Nephron progenitor cell (in vitro differentiated cells): ENCODE data around the gene CUL7.

Experiments used
- DNase-seq: peaks from one replicate; pipeline ENCODE4 v3.0.0; 2021
- H3K27ac Mint-ChIP-seq: 2 replicates; pipeline ENCODE4 v1.8.0; 2021; ENCODE audit warnings: mild to moderate bottlenecking, moderate library complexity, mixed read lengths
- H3K27me3 Mint-ChIP-seq: 2 replicates; pipeline ENCODE4 v1.8.0; 2021; ENCODE audit warnings: mild to moderate bottlenecking, low read depth, mixed read lengths; ENCODE audit not compliant: poor library complexity
- H3K36me3 Mint-ChIP-seq: 2 replicates; pipeline ENCODE4 v1.8.0; 2021; ENCODE audit warnings: low read depth, mixed read lengths
- H3K4me1 Mint-ChIP-seq: 2 replicates; pipeline ENCODE4 v1.8.0; 2021; ENCODE audit warnings: mixed read lengths
- H3K4me3 Mint-ChIP-seq: 2 replicates; pipeline ENCODE4 v1.8.0; 2021; ENCODE audit warnings: mild to moderate bottlenecking, moderate library complexity, mixed read lengths
- H3K9me3 Mint-ChIP-seq: 2 replicates; pipeline ENCODE4 v1.8.0; 2021; ENCODE audit warnings: mild to moderate bottlenecking, moderate library complexity, mixed read lengths
- TF ChIP-seq, protein P1 (sequence below): fragments of 200-600 bp; sonication (generic); IDR thresholded peaks from 2 replicates; pipeline ENCODE4 v1.5.0; 2021; ENCODE audit warnings: antibody characterized with exemption

The CUL7 gene

DNA sequence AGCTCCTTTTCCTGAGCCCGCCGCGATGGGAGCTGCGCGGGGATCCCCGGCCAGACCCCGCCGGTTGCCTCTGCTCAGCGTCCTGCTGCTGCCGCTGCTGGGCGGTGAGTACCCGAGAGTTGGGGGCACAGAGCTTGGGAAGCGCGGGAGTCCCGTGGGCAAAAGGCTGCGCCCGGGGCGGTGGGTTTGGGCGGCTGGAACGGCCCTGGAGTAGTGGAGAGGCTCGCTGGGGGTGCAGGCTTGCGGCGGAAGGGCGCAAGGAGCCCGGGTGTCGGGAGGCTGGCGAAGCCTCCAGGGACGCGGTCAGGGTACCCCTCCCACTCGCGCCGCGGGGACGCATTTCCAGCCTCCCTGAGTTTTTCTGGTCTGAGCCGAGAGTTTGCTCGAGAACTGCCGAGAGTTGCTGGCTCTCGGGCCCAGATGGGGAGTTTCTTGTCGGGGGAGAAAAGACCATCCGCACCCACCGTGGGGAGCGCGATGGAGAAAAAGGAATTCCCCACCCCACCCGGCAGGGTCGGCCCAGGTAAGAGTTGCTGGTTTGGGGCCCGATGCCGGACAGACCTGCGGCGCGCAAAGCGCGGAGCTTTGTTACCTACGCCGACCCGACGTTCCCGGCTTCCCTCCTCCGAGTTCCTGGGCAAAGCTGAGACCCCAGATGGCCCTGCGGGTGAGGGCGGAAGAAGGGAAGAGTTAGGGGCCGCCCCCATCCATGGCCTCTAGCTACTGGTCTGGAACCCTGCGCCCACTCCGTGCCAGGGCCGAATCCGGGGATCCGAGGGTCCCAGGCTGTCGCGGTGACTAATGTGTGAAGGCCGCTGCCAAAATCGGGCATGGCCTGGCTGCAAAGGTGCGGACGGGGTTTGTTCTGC, 23.0 kb upstream of the CUL7 start:
- Mint-ChIP-seq H3K9me3 (no peaks in the 10 kb centered on the region), H3K4me1 (peaks cover 71% of the 10 kb centered on the region), H3K27ac (peak overlapping the region; percentile 85), H3K4me3 (peak overlapping the region; percentile 80), H3K27me3 (peaks cover 3% of the 10 kb centered on the region), H3K36me3 (peaks cover 36% of the 10 kb centered on the region)
- DNase-seq = peak; percentile 63
- TF ChIP-seq, protein P1, sequence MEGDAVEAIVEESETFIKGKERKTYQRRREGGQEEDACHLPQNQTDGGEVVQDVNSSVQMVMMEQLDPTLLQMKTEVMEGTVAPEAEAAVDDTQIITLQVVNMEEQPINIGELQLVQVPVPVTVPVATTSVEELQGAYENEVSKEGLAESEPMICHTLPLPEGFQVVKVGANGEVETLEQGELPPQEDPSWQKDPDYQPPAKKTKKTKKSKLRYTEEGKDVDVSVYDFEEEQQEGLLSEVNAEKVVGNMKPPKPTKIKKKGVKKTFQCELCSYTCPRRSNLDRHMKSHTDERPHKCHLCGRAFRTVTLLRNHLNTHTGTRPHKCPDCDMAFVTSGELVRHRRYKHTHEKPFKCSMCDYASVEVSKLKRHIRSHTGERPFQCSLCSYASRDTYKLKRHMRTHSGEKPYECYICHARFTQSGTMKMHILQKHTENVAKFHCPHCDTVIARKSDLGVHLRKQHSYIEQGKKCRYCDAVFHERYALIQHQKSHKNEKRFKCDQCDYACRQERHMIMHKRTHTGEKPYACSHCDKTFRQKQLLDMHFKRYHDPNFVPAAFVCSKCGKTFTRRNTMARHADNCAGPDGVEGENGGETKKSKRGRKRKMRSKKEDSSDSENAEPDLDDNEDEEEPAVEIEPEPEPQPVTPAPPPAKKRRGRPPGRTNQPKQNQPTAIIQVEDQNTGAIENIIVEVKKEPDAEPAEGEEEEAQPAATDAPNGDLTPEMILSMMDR = no peak

DNA sequence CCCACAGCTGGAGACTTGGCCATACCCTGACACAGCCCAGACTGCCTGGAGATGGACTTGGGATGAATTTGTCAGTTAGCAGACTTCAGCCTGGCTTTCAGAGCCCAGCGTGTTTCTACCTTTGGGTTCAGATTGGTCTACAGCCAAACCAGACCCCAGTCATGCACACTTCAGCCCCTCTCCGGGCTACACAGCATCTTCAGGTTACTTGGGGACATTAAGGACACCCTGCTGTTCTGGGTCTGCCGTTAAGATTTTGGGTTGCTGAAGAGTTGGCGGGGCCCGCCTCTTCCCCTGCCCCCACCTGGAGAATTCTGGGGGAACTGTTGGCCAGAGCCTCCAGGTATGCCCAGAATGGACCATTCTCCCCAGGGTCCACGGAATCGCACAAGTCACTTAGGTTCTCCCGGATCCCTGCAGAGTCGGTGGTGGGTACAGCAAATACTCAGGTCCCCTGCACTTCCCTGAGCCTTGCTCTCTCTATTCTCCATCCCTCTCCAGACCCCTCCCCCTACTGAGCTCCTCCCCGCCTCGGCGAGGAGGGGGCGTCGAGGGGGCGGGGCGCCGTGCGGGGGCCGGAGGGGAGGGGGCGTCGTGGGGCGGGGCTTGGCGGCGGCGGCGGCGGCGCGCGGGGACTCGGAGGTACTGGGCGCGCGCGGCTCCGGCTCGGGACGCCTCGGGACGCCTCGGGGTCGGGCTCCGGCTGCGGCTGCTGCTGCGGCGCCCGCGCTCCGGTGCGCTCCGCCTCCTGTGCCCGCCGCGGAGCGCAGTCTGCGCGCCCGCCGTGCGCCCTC, 22.2 kb upstream of the CUL7 start, which contains the start of gene PTK7:
PTK7 (plus strand) TSS at position 645 of the 794 bp plus-strand sequence. CDS start 175 bp downstream, outside the sequence.
- Mint-ChIP-seq H3K9me3 (no peaks in the 10 kb centered on the region), H3K27me3 (peaks cover 4% of the 10 kb centered on the region), H3K27ac (peak within 1 kb of the TSS; percentile 85), H3K4me3 (peak within 1 kb of the TSS; percentile 80), H3K36me3 (peaks cover 31% of the 10 kb centered on the region), H3K4me1 (peaks cover 75% of the 10 kb centered on the region)
- TF ChIP-seq, protein P1 = no peak
- peak; percentile 95 for DNase-seq

DNA sequence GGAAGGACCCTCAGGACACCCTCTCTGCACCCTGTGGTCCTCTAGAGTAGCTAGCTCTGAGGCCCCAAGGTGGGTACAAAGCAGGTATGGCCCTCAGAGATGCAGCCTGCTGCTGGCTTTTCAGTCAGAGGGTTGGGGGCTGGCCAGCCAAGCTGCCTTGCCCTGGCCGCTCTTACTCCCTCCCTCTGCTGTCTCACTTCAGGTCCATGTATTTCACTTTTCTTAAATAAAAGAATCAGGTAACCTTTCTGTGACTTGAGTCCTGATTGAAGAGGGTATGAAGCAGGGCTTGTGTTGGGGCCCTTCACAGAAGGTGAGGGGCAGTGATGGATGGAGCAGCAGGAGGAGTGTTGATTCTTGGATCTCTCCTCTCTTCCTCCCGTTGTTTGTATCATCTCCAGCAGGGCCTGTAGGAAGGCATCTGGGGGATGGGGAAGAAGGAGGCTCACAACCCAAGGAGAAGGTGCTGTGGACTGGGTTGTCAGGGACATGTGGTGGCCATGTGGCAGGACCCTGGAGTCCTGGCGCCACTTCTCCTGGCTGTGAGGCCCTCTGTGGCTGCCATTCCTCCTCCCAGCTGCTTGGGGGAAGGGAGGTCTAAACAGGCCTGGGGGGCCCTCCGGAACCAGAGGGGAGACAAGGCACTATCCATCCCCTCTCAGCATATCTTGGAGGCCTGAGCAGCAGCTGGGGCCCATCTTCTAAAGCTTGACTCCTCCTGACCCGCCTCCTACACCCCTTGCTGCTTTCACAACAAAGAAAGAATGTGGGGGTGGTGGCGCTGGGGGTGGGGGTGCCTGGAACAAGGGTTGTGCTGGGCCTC, 21.4 kb upstream of the CUL7 start:
- Mint-ChIP-seq H3K36me3 (peaks cover 25% of the 10 kb centered on the region), H3K27me3 (peaks cover 4% of the 10 kb centered on the region), H3K27ac (peak overlapping the region; percentile 19), H3K9me3 (no peaks in the 10 kb centered on the region), H3K4me1 (peaks cover 75% of the 10 kb centered on the region), H3K4me3 (peak overlapping the region; percentile 78)
- TF ChIP-seq, protein P1 = no peak
- no peak for DNase-seq

DNA sequence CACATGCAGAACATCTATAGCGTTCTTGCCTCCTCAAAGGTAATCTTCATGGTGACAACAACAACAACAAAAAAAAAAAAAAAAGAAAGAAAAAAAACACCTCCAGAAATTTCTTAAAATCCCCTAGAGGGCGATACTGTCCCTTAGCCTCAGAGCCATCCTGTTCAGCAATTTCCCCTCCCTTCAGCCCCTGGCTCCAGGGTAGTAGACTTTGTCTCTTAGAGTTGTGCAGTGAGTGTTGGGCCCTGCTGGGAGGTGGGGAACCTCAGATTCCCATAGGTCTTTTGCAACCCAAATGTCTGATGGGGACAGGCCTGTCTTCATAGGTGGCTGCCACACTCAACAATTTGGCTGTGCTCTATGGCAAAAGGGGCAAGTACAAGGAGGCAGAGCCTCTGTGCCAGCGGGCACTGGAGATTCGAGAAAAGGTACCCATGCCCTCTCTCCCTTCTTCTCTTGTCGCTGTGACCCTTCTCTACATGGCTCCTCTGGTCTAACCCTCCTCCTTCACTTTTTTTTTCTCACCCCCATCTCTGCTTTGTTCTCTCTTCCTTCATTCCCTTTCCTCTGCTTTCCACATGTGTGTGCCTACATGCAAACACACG, 16.5 kb upstream of the CUL7 start:
- peak overlapping the region; percentile 21 for H3K27ac Mint-ChIP-seq
- peaks cover 4% of the 10 kb centered on the region for H3K27me3 Mint-ChIP-seq
- H3K4me3 Mint-ChIP-seq = no peak overlapping the region
- H3K9me3 Mint-ChIP-seq = no peaks in the 10 kb centered on the region
- DNase-seq = no peak
- peaks cover 25% of the 10 kb centered on the region for H3K36me3 Mint-ChIP-seq
- H3K4me1 Mint-ChIP-seq = peaks cover 39% of the 10 kb centered on the region
- TF ChIP-seq, protein P1 = peak; percentile 65

DNA sequence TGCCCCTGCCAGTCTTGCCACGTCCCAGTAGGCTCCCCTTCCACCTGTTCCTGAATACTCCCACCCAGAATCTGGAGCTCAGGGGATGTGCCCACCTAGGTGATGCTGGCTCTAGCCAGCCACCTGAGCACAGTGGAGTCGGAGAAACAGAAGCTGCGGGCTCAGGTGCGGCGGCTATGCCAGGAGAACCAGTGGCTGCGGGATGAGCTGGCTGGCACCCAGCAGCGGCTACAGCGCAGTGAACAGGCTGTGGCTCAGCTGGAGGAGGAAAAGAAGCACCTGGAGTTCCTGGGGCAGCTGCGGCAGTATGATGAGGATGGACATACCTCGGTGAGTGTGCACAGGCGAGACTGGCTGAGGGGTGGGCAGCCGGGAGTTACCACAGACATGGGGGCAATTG, 9.2 kb upstream of the CUL7 start:
- H3K4me3 Mint-ChIP-seq = no peak overlapping the region
- DNase-seq = no peak
- no peaks in the 10 kb centered on the region for H3K27me3 Mint-ChIP-seq
- H3K36me3 Mint-ChIP-seq = peaks cover 24% of the 10 kb centered on the region
- peaks cover 35% of the 10 kb centered on the region for H3K4me1 Mint-ChIP-seq
- no peak overlapping the region for H3K27ac Mint-ChIP-seq
- TF ChIP-seq, protein P1 = no peak
- H3K9me3 Mint-ChIP-seq = no peaks in the 10 kb centered on the region
